PFSK-1 (cell line): ENCODE results near the gene SDK1.

Experiments
- POLR2AphosphoS5 ChIP-seq: IDR thresholded peaks from 2 replicates; pipeline ENCODE4 v1.6.1; 2012; ENCODE audit warnings: low read depth, mild to moderate bottlenecking, control low read depth, low read length, moderate library complexity
- TAF1 ChIP-seq: IDR thresholded peaks from 2 replicates; pipeline ENCODE4 v1.6.1; 2012; ENCODE audit warnings: low read length, control low read depth, borderline replicate concordance; ENCODE audit not compliant: insufficient read depth
- TF ChIP-seq, protein P1 (sequence below), 2 experiments: IDR thresholded peaks; 2 replicates each; pipeline versions ENCODE4 v1.6.1 to v1.8.0; 2011 to 2012; ENCODE audit warnings: low read depth in 2 of 2, low read length in 2 of 2, control low read depth in 1 of 2, inconsistent platforms in 1 of 2, mild to moderate bottlenecking in 1 of 2, moderate library complexity in 1 of 2; ENCODE audit not compliant: insufficient read depth in 1 of 2

- TF ChIP-seq, protein P1, sequence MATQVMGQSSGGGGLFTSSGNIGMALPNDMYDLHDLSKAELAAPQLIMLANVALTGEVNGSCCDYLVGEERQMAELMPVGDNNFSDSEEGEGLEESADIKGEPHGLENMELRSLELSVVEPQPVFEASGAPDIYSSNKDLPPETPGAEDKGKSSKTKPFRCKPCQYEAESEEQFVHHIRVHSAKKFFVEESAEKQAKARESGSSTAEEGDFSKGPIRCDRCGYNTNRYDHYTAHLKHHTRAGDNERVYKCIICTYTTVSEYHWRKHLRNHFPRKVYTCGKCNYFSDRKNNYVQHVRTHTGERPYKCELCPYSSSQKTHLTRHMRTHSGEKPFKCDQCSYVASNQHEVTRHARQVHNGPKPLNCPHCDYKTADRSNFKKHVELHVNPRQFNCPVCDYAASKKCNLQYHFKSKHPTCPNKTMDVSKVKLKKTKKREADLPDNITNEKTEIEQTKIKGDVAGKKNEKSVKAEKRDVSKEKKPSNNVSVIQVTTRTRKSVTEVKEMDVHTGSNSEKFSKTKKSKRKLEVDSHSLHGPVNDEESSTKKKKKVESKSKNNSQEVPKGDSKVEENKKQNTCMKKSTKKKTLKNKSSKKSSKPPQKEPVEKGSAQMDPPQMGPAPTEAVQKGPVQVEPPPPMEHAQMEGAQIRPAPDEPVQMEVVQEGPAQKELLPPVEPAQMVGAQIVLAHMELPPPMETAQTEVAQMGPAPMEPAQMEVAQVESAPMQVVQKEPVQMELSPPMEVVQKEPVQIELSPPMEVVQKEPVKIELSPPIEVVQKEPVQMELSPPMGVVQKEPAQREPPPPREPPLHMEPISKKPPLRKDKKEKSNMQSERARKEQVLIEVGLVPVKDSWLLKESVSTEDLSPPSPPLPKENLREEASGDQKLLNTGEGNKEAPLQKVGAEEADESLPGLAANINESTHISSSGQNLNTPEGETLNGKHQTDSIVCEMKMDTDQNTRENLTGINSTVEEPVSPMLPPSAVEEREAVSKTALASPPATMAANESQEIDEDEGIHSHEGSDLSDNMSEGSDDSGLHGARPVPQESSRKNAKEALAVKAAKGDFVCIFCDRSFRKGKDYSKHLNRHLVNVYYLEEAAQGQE (IDR thresholded peaks at IDR 0.05; ENCODE audit: insufficient read depth in 1 of 2, low read depth in 2 of 2, low read length in 2 of 2) = no peak
- no peak for TF ChIP-seq TAF1
- TF ChIP-seq POLR2AphosphoS5 = no peak
Measured at GRCh38 chr7:4202954-4203353, 901.9 kb downstream of the SDK1 start.
